CD4-positive, alpha-beta T cell treated with Interleukin-15 for 4 hours (primary cell): ENCODE measurements around the gene IARS2.
"Not testable (repeated sequence)": the region's sequence is repeated elsewhere in the genome, so short reads cannot be mapped to it uniquely, and the experiment has no call there.

Experiments
- DNase-seq: peaks from one replicate; pipeline ENCODE4 v3.0.0-alpha.2; 2020; ENCODE audit warnings: low spot score

IARS2 gene

GRCh38 chr1:220094016-220094911 lies at the start of gene IARS2:
TSS of gene IARS2 (plus strand) at chr1:220094132. CDS start at chr1:220094217, 85 bp downstream.
- DNase-seq, result peak; percentile 93

DNA sequence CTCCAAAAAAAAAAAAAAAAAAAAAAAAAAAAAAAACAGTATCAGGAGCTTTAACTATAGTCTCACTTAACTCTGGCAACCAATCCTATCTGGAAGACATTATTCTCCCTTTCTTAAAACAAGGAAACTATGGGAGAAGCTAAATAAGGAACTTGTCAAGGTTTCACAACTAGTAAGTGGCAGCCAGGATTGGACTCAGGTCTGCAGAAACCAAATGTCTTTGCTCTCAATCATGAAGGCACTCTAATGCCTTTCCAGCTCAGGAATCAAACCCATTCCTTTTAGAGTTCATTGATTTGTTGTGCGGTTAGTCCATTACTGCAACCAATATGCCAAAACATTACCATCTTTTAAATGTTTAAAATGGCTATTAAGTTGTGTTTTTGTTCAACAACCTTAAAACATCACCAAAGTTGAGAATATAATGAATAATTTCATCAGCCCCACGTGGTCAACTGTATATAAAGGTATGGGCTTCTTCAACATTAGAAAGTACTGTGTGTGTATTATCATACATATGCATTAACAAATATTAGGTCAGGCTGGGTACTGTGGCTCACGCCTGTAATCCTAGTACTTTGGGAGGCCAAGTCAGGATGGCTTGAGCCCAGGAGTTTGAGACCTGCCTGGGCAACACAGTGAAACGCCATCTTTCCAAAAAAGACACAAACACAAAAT lies 49.1 kb upstream of the IARS2 start:
- no peak for DNase-seq

DNA sequence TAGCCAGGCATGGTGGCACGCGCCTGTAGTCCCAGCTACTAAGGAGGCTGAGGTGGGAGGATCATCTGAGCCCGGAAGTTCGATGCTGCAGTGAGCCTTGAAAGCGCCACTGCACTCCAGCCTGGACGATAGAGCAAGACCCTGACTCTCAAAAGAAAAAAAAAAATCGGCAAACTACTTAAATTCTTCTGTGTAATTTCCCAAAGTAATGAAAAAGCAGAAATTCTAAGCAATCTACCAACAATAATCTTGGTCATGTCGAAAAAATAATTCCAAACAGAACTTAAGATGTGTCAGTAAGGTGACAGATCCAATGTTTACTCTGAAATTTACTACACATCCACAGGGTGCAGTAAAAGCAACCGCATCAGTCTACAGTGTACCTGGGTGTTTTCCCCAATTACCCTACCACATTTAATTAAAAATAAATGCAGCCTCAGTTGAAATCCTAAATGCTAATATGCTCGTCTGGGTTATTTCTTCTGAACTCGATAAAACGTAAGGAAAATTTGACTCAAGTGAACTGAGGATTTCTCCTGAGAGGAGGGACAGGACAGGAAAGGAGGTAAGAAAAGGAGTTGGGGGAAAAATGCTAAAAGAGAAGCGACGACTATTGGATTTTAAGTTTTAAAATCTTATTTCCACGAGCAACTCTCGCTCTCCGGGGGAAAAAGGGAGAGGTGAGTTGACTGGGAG lies 48.4 kb upstream of the IARS2 start:
- DNase-seq, result peak; percentile 13

DNA sequence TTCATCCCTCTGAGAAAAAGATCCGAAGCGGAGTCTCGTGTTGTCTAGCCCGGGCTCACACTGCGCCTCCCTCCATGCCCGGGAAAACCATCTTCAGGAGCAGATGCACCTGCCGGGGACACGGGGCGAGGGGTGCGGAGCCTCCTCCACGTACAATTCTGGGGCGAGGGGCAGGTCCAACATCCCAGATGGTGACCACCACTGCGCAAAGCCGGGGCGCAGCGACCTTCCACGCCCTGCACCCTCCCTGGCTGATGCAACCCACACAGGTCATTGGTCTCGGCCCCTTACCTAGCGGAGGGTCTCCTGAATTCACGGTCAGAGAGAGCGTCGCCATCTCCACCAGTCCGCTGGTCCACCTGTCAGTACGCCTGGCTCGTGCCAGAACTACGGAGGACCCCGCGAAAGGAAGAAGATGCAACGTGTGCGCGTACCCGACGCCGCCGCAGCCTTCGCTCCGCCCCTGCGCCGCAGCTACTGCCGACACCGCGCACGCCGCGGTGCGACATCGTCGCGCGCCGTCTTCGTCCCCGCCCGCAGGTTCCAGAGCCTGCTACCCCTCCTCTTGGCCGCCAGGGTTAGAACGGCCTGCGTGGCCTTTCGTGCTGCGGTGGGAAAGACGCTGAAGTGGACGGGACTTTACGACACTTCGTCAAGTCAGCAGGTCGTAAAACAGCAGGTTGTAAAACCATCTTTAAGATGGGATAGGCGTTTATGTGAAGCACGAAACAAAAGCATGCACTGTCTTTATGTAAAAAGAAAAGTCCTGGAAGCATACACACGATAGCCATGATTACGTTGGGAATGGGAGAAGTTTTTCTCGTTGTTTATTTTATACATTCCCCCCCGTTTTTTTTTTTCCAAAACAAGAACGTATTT lies 47.6 kb upstream of the IARS2 start, which contains the start of gene EPRS1:
EPRS1 (minus strand) TSS at position 454 of the 879 bp plus-strand sequence; CDS start at position 337, 117 bp downstream.
- DNase-seq, result peak; percentile 96

- DNase-seq, result peak; percentile 22
Observed at GRCh38 chr1:220056374-220056773, 37.6 kb upstream of the IARS2 start.

DNA sequence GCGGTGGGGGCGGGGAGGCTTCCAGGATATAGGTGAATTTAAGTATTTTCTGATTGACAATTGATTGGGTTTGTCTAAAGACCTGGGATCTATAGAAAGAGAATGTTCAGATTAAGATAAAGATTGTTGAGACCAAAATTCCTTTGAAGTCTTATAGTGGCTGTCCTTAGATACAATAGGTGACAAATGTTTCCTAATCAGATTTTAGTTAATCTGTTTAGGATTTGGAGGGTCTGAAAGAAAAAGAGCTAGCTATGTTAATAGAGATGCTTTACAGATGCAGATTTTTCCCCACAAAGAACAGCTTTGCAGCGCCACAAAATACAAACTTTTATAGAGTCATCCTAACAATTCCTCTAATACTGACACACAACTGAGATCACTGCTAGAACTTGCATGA lies 33.1 kb upstream of the IARS2 start:
- DNase-seq, result no peak

GRCh38 chr1:220062629-220063028 lies 31.3 kb upstream of the IARS2 start:
- no peak for DNase-seq

GRCh38 chr1:220067269-220068204 lies 26.4 kb upstream of the IARS2 start:
- DNase-seq, result no peak

GRCh38 chr1:220076861-220077762 lies 16.8 kb upstream of the IARS2 start:
- no peak for DNase-seq

DNA sequence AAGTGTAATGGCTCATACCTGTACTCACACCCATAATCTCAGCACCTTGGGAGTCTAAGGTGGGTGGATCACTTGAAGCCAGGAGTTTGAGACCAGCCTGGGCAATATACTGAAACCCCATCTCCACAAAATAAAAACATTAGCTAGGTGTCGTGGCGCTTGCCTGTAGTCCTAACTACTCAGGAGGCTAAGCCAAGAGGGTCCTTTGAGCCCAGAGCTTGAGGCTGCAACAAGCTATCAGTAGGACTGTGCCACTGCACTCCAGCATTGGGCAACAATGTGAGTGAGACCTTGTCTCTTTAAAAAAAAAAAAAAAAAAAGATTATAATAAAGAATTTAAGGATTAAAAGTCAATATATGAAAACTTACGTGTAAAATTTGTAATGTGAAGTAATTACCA lies 16.0 kb upstream of the IARS2 start:
- no peak for DNase-seq

DNA sequence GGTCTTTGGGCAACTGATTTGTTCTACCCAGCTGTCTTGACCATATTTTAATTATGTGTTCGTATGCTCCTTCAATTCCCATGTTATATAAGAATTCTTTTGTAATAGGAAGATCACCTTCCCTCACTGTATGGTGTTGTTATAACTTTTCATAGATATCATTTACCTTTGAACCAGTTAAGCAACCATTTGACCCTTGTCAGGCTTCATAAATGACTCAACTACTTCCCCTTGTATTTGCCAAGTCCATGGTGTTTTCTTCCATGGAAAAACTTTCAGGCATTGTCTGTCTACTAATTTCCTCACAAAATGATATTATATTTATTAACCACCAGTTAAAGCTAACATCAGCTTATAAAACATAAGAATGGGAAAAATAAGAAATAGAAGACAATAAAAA lies 9.5 kb upstream of the IARS2 start:
- no peak for DNase-seq

GRCh38 chr1:220086261-220086686 lies 7.7 kb upstream of the IARS2 start:
- DNase-seq, result not testable (repeated sequence)

DNA sequence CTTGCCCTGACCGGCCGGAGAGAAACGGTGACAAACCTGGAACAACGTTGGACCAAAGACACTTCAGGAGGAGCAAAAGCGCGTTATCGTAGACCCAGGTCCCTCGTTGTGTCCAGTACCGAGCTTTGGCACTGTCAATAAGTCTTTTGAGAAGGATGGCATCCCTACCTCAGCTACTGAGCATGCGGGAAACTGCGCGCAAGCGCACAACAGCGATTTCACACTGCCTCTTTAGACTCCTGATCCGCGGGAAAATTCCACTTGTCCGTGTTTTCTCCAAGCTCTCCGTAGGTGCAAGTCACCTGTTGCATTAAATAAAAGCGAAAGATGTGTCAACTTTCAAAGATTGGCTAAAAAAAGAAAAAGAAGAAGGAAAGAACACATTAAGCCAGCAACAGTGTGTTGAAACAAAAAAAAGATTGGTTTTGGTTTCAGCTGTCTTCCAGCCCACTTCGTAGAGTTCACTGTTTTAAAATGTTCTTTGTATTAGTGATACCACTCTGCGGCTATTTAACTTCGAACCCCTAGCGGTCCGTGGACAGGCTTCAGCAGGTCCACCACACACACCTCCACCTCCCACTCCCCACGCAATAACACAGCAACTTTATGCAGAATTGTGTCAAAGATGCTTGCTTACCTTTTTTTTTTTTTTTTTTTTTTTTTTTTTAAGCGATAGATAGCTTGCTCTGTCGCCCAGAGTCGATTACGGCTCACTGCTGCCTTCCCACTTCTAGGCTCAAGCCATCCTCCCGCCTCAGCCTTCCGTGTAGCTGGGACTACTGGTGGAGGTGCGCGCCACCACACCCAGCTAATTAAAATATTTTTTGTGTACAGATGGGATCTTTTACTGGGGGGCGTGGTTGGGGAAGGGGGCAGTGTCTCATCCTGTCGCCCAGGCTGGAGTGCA lies 4.0 kb upstream of the IARS2 start, which contains the start of gene BPNT1:
BPNT1 (minus strand) TSS at position 139 of the 907 bp plus-strand sequence. CDS start 9,942 bp downstream, outside the sequence.
- peak; percentile 99 for DNase-seq

DNA sequence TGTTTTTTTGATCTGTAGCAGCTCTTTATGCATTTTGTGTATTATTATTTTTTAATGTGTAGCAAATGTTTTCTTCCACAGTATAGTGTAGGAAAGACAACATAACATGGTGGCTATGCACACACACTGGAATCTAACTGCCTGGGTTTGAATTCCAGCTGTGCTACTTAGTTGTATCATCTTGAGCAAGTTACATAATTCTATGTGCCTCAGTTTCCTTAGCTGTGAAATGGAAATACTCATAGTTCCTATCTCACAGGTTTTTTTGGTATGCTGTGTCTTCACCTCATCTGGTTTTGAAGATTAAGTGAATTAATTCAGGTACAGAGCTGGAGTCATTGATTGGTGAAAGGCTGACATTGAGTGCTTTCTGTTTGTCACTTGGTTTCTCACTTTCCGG lies 1.2 kb upstream of the IARS2 start:
- DNase-seq, result no peak

GRCh38 chr1:220093361-220094015 lies 444 bp upstream of the IARS2 start:
- DNase-seq, result no peak

GRCh38 chr1:220099826-220100225 lies 5.9 kb downstream of the IARS2 start:
- no peak for DNase-seq

- DNase-seq, result not testable (repeated sequence)
Observed at GRCh38 chr1:220110473-220110872, 16.5 kb downstream of the IARS2 start.
